GM21381 (cell line): Measurements from ENCODE around the gene SELENOS.
"Not testable (repeated sequence)": the region's sequence is repeated elsewhere in the genome, so short reads cannot be mapped to it uniquely, and the experiment has no call there.

ENCODE experiments used
- ATAC-seq: cut with Tn5 transposase; IDR thresholded peaks from one replicate; pipeline ENCODE4 v1.9.1; 2021; ENCODE audit warnings: mild to moderate bottlenecking, moderate library complexity; ENCODE audit not compliant: unreplicated experiment

SELENOS gene

DNA sequence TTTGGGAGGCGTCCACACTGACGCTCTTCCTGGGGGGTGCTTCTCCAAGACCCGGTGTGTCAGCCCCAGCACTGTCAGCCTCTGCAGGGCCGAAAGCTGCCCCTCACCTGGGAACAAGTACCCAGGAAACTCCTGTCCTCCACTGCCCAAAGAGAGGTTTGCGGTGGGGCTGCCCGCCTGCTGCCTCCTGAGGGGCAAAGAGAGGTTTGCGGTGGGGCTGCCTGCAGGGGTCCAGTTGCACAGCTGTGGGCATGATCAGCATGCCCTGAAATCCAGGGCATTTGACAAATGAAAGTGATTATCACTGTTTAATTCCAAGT lies 32.8 kb upstream of the SELENOS start:
- no peak for ATAC-seq

DNA sequence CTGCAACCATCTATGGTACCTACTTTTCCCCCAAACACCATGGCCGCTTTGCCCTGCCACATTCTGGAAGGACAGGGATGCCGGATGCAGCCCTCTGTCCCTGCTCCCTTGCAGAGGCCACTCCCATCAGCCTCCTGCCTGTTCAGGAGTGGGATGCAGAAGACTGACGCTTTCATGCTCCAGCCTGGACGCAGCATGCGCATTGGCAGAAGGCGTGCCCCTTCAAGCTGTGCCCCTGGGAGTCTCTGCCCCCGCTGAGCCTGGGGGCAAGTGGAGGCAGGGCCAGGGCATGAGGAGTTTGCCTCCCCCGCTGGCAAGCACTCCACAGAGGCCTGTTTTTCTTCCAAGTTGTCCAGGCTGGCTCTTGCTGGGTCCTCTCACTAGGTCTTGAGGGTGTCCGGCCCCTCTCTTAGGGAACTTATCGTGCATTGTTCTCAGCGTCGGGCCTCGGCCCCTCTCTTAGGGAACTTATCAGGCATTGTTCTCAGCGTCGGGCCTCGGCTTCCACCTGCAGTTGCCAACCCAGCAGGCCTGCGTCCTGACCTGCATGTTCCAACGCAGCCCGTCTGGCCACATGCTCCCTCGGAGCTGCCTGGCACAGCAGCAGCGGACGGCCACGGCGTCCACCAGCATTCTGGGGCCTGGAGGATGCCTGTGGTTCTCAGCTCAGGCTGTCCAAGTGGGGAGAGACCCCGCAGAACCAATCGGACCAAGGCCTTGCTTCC lies 32.3 kb upstream of the SELENOS start:
- no peak for ATAC-seq

DNA sequence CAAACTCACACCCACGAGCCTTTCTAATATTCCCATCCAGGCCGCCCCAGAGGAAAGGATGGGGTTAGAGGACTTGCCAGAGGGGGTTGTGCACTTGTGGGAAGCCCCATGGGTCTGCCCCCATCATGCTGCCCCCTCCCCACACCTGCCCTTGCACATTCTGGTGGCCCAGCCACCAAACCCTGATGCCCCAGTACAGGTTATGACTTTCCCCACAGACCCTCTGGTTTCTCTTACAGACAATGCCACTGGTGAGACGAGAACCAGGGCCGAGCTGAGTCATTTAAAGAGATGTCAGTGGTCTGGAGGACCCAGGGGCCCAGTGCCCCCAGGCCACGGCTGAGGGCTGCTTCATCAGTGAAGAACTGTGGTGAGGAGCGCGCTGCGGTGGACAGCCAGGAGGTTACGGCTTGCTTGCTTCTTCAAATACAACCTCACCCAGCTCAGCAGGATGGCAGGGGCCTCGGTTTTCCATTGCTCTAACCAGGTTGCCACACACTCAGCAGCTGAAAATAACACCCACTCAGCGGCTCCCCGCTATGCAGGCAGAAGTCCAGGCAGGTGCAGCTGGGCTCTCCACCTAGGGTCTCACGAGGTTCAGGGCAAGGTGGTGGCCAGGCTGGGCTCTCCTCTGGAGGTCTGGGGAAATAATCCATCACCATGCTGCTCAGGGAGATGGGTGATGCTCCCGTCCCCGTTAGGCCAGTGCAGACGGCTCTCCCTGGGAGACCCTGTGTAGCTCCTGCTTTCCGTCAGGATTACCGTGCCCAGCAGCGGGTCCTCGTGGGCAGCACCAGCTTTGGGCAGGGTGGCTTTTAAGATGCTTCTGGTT lies 31.5 kb upstream of the SELENOS start:
- no peak for ATAC-seq

DNA sequence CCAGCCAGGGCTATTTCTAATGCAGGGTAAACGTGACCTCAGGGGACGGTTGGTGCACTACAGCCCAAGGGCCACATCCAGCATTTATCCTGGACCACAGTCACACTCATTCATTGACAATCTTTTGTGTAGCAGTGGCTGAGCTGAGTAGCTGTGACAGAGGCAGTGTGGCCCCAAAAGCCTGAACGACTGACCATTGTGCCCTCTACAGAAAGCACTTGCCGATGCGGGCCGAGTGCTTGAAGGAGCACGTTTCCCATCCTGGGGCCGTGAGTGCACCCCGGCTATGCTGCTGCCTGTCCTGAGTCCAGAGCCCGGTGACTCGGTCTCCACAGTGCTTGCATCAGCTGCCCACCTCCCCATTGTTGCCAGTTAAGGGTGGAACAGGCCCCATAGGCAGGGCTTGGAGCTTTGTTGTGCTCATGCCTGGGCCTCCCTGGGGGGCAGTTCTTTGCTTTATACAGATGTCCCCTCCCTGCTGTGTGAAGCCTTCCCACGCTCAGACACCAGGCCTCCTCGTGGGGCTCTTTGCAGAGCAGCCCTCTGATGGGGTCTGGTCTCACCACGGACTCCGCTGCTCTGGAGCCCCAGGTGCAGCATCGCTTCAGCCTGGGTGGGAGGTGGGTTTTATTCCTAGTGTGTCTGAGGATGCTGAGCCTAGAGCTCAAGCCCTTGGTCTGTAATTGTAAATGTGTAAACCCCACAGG lies 30.8 kb upstream of the SELENOS start:
- ATAC-seq, result no peak

DNA sequence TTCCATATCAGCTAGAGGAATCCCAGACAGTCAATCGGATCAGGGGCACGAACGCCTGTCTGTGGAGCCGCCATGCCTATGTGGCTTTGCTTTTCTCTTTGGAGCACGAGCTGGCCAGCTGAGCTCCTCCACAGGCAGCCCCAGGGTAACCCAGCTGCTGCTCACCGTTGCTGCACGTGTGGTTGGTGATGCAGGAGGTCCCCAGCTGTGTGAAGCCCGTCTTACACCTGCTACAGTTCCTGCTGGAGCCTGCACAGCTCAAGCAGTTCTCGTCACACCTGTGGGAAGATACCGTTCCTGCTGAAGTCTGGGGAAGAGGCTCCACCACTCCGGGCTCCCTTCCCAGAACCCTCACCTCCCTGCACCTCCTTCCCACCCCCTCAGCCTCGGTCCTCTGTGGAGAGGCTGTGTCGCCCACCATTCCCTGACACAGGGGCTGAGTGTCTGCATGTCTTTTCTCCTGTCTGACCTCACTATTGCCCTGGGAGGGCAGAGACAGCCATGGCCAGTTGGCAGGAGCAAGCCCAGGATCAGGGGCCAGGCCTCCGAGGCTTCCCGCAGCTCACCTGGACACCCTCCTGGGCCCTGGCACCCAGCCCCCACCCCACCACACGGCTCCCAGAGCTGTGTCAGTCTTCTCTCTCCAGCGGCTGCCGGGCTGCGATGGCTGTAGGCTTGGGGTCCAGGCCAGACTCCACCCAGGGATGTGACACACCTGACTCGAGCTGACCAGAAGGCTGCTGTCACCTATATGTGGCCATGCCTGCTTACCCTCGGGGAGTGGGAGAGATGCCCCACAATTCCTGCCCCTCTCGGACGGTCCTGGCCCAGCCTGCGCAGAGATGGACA lies 30.0 kb upstream of the SELENOS start:
- no peak for ATAC-seq

DNA sequence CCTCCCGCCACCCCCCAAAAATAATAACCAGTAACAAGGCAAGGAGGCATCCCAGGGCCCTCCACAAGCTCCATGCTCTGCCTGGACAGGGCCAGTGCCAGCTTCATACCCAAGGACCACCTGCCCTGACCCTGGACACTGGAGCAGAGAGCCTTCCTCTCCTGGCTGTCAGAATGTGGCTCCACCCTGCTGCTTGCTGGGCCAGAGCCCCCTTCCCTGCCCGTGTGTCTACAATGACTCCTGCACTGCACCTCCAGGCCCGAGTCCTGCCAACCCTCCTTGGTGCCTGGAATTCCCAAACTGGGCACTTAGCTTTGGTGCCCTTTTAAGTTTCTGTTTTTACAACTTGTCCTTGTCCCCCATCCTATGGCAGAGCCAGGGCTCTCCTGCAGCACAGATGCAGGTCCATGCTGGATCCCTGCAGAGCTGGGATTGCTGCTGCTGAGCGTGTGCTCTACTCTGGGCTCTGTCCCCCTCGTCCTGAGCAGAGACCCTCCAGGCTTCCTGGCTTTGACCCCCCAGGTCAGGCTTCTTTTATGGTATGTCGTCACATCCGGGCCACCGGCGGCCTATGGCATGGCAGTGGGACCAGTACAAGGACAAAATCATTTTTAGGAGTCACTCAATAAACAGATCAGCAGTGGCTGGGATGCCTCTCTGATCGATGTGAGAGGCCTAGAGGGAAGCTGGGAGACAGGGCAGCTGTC lies 29.2 kb upstream of the SELENOS start:
- ATAC-seq, result no peak

DNA sequence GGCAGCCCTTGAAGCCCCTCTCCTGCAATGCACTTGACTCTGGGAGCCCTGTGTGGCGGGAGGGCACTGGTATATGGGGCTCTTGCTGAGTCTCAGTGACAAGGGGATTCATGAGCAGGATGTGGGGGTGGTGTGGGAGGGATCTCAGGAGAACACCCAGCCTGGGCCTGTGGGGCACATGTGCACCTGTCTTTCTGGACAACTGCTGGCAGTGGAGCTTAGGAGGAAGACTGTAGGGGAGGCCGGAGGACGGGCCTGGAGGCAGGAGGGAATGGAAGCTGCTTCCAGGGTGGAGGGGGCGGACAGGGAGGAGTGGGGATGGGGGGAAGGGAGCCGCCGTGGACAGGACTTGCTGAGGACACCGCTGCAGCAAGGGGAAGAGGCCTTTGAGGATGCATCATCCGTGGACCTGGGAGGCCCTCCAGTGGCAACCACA lies 28.6 kb upstream of the SELENOS start:
- no peak for ATAC-seq

DNA sequence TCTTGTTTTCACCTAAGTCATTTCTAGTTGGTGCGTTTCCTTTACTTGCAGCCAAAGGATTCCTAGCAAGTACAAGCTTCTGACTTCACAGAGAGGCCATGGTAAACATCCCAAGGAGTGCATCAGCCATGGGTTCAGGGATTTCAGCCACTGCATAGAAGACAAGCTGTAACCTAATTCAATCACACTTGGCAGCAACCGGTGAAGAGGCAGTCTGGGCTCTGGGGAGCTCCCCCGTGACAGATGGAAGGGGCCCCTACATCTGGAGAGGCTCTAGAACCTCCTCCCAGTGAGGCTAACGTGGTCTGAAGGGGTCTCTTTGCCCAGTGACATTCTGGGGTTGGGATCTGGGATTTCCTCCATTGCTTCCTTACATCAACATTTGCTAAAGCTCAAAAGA lies 26.1 kb upstream of the SELENOS start:
- ATAC-seq, result no peak

DNA sequence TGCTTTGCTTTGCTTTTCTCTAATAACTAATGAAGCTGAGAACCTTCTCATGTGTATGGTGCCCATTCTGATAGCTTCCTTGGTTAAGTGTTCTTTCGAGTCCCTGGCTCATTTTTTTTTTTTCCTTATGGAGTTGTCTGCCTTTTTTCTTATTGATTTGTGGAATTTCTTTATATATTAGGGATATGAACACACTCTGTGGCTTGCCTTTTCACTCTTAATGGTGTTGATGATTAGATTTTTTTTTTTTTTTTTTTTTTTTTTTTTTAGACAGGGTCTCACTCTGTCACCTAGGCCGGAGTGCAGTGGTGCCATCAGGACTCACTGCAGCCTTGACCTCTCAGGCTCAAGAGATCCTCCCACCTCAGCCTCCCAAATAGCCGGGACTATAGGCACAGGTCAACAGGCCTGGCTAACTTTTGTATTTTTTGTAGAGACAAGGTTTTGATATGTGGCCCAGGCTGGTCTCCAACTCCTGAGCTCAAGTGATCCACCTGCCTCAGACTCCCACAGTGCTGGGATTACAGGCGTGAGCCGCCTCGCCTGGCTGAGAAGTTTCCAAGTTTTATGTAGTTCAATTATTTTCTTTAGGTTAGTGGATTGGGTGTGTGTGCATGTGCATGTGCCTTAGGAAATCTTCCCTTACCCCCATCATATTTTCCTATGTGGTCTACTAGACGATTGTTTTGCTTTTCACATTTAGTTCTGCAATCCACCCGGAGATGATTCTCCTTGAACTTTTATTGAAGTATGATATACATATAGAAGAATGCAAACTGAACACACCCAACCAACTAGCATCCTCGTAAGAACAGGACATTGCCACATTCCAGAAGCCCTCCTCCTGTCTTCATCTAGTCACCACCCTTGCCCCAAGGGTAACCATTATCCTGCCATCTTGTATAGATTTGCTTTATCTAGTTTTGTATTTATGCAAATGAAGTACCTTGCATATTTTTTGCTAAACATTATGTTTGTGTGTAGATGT lies 19.4 kb upstream of the SELENOS start:
- no peak for ATAC-seq

DNA sequence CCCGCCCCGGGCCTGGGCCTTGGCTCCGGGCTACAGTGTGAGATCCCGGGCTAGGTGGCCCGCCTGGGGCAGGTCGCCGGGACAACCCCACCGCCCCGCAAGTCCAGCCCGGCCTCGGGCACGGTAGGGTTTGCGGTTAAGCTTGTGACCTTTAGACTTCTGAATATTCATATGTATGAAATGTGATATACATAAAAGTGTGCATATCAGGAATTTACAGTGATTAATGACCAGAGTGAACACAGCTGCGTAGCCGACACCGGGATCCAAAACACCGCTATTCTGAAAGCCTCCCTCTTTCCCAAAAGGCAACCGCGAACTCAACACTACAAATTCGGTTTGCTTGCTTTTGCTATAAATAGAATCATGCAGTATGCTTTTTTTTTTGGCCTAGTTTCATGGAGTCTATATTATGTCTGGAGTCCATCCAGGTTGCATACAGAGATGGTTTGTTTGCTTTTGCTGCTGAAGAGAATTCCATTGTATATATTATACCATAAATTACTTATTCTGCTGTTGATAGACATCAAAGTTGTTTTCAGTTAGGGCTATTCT lies 18.4 kb upstream of the SELENOS start:
- no peak for ATAC-seq

DNA sequence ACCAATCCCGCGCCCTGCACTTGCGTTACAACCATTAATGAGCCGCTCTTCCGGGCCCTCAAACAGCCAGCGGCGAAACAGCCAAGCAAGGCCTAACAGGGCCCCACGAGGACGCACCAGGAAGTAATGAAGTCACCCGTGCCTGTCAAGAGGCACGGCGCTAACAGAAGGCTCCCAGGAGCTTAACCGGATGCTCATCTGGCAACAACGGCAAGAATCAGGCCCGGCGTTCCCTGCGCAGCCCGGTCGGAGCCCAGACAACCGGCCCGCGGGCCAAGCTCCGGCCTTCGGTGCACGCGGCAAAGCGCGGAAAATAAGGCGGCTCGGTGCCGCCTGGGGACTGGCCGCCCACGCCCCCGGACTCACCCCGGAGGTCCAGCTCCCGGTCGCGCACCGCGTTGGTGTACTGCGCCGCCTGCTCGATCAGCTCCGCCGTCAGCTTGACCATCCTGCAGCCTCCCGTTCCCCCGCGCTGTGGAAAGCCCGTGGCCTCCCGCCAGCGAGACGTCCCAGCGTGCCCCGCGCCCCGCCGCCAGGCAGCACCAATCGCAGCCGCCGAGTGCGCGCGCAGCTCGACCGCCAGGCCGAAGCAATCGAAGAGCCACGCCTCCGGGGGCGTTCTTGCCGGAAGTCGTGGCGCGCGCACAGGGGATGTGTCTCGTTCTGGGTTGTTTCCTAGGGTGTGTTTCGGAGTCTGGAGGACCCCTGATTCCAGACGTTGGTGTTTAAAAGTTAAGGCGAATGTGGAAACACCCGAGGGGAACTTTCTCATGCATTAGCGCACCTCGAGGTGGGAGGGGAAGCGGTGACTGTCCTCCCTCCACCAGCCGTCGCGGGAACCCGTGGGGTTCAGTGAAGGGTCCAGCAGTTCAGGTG lies 17.7 kb upstream of the SELENOS start, which contains the start of gene SNRPA1:
SNRPA1 (minus strand) TSS at position 518 of the 876 bp plus-strand sequence; CDS start at position 448, 70 bp downstream.
- ATAC-seq, result peak; percentile 80

DNA sequence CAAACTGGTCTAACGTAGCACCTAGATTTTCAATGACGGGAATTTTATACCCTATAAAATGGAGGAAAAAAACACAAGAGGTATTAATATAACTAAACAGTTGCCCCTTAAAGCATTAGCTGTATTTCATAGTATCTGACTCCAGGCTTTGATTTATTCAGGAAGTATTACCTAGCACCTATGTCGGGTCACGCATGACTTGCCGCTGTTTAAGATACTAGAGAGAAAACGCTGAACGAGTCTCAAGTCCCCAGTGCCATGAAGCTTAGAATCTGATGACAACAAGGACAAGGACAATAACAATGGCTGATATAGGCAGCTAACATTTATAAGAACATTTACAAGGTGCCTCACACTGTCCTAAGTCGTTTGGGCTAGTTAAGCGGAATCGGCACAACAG lies 15.8 kb upstream of the SELENOS start:
- no peak for ATAC-seq

DNA sequence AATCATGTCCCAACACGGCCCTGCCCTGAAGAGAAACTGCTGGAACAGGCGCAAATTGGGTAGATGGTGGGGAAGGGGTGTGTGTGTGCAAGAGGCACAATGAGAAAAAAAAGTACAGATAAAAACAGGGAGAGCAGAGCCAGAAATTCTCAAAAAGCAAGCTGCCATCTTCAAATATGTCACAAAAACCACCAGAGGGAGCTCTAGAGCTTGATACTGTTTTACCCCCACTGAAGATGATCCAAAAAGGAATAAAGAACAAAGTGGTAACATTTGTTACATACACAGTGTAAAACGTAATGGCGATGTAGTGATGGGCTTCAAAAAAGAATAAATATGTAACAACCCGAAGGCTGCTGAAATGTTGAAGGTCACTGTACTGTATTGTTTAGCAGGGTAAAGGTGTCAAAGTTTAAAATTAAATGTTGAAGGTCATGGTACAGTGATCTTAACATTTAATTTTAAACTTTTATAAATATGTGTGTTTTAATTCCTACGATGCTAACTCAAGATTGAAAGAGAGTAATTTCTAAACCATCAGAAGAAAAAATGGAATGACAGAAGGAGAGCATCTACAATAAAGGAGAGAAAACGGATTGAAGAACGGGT lies 11.7 kb upstream of the SELENOS start:
- no peak for ATAC-seq

DNA sequence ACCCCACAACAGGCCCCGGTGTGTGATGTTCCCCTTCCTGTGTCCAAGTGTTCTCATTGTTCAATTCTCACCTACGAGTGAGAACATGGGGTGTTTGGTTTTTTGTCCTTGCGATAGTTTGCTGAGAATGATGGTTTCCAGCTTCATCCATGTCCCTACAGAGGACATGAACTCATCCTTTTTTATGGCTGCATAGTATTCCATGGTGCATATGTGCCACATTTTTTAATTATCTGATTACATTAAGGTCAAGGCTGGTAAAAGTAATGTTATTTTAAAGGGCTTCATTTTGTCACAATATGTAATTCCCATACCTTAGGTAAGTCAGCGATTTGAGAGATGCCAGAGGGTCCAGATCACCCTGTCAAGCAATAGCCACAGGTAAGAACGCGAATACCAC lies 10.1 kb upstream of the SELENOS start:
- ATAC-seq, result not testable (repeated sequence)

DNA sequence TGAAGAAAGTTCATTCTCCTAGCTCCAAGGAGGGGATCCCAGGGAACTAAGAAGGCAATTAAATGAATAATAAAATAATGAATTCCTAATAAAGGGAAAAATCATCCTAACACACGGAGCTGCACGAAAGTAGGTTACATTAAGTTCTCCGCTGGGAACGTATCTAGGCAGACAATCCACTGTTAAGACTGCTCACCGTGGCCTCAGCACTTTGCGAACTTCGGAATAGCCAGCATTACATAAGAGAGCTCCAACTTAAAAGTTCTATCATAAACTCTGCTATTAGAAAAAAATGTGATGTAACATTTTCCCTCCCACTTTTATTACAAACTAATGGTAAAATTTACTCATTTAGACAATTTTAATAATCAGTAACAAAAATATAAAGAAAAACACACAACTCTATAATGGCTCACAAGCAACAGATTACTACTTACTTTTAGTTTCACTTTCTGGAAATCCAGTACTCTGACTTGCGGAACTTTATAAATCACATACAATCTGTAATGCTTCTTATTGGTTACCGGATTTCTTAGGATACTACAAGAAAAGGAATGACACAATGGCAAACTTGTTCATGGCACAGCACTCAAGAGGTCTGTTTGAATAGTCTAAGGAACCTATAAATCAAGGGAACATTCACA lies 9.3 kb upstream of the SELENOS start:
- no peak for ATAC-seq

DNA sequence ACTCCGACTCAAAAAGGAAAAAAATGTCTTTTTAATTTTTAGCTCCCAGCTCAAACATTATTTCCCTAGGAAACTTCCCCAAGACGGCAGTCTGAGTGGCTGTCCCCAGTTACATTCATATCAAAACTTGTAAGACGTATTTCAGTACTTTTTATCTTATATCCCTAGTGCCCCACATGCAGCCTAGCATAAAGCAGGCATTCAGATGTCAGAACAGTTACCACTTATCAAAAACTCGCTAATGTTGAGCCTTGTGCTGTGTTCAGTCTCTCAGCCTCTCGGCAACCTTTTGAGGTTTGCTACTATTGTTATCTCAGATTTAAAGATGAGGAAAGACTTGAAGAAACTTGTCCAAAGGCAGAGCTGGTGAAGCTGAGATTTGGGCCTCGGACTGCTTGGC lies 6.6 kb upstream of the SELENOS start:
- ATAC-seq, result no peak

DNA sequence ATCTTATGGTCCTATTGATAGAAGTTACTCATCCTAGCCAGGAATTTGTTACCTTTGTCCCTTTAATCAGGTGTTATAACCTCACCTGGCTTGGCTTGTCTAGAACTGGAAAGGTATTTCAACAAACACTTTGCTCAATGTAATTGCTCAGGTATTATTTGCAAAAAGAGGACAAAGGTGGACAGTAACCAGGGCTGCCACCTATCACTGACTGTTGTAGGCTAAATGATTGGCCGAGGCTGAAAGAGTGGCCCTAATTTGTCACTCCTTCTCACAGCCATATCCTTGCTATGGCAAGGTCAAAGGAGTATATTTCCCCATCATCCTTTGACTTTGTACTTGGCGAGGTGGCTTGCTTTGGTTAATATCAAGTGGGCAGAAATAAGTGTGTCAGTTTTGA lies 2.7 kb upstream of the SELENOS start:
- ATAC-seq, result no peak
